Omental fat pad (tissue), 4 donors: ENCODE results near the gene NRSN2. TPM values are rescaled to one million over a fixed set of nuclear protein-coding genes. Genes with fewer than 3 reads are reported as not detected.
"Not testable (repeated sequence)": the region's sequence is repeated elsewhere in the genome, so short reads cannot be mapped to it uniquely, and the experiment has no call there.

Experiments used
- ATAC-seq: fragments of 150-250 bp; one replicate; pipeline ENCODE4 v1.9.1; 2016; ENCODE audit warnings: mild to moderate bottlenecking, moderate library complexity; ENCODE audit not compliant: low FRiP score
- DNase-seq: peaks from one replicate; pipeline ENCODE4 v3.0.0-alpha.2; 2019; ENCODE audit warnings: low spot score
- total RNA-seq, 4 donors: library from RNA; depleted of rRNA; stranded (reverse); fragments of >200 nt; gene quantifications; one replicate each; pipeline ENCODE4 v1.1.0, GENCODE V29; 2016
- TF ChIP-seq, protein P1 (sequence below), 3 donors: fragments of 450-650 bp; IDR thresholded peaks; one replicate each; pipeline ENCODE4 v1.5.1; 2016 to 2017; ENCODE audit warnings: antibody characterized with exemption in 3 of 3, mild to moderate bottlenecking in 3 of 3, moderate library complexity in 2 of 3

NRSN2 gene
- total RNA-seq, 4 donors from 2014 or later = 12.6 to 19.1 (median 15.8) TPM

DNA sequence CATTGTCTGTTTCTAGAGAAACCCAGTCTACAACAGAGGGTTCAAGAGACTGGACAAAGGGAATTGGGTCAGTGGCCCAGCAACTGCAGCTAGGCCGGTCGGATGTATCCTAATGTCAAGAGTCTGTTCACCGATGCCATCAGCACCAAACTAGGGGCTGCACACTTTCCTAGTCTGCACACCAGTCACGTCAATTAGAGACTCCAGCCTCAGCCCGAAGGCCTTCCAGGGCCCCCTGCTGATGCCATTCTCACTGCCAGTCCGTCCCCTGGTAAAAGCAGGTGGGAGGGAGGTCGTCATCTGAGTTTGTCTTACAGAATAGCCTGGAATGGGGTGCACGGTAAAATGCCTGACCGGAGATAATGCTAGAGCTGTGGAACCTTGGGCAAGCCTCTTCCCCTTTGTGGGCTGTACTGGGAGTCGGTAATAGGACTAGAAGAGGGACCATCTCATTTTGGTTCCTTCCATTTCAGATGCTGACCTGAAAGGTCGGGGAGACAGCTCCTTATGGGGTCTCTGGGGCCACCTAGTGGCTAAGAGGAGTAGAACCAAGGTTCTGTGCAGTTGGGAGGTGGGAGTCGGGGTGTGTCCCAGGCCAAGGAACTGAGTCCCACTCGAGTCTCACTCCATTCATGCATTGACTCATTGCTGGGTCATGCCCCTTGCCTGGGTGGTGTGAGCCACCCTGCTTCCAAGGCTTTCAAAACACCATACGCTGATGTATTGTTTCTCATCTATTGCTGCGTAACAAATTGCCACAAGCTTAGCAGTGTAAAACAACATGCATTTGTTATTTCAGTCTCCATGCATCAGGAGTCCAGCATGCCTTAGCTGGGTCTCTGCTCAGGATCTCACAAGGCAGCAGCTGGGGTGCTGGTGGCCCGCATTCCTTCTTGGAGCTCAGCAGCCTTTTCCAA is 16.4 kb upstream of the NRSN2 start:
- DNase-seq (no peak), ATAC-seq (peak; percentile 52)
- TF ChIP-seq, protein P1, sequence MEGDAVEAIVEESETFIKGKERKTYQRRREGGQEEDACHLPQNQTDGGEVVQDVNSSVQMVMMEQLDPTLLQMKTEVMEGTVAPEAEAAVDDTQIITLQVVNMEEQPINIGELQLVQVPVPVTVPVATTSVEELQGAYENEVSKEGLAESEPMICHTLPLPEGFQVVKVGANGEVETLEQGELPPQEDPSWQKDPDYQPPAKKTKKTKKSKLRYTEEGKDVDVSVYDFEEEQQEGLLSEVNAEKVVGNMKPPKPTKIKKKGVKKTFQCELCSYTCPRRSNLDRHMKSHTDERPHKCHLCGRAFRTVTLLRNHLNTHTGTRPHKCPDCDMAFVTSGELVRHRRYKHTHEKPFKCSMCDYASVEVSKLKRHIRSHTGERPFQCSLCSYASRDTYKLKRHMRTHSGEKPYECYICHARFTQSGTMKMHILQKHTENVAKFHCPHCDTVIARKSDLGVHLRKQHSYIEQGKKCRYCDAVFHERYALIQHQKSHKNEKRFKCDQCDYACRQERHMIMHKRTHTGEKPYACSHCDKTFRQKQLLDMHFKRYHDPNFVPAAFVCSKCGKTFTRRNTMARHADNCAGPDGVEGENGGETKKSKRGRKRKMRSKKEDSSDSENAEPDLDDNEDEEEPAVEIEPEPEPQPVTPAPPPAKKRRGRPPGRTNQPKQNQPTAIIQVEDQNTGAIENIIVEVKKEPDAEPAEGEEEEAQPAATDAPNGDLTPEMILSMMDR (IDR thresholded peaks at IDR 0.05) = peak in 2 of 3 donors; percentile 41 to 53

DNA sequence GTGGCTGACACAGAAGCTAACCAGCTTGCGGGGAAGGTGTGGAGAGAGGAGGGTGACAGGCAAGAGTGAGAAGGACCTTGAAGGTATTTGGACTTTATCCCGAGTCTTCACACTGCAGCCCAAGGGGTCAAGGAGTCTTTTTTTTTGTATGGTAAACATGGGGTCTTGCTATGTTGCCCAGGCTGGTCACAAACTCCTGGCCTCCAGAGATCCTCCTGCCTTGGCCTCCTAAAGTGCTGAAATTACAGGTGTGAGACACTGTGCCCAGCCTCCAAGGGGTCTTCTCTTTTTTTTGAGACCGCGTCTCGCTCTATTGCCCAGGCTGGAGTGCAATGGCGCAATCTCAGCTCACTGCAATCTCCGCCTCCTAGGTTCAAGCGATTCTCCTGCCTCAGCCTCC is 12.3 kb upstream of the NRSN2 start:
- ATAC-seq (no peak), DNase-seq (no peak)
- TF ChIP-seq, protein P1 (IDR thresholded peaks at IDR 0.05) = no peak

DNA sequence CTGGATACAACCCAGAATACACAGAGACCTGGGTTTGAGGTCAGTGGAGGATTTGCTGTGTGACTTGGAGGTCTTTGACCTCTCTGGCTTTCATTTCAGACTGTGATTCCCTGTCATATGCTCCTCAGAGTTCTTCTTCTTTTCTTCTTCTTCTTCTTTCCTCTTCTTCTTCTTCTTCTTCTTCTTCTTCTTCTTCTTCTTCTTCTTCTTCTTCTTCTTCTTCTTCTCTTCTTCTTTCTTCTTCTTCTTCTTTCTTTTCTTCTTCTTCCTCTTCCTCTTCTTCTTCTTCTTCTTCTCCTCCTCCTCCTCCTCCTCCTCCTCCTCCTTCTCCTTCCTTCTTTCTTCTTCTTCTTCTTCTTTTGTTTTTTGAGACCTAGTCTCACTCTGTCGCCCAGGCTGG is 10.9 kb upstream of the NRSN2 start:
- not testable (repeated sequence) for DNase-seq, ATAC-seq

DNA sequence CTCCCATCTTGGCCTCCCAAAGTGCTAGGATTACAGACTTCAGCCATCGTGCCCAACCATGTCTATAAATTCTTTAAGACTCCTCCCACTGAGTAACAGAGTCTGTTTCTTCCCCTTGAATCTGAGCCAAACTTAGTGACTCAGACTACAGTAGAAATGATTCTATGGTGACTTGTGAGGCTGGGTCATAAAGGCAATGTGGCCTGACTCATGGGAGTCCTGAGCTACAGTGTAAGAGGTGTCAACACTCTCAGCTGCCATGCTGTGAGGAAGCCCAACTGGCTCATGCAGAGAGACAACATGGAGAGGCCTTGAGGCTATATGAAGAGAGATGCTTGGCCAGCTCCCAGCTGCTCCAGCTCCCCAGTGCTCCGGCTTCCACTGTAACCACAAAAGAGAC is 5.2 kb upstream of the NRSN2 start:
- DNase-seq (no peak), ATAC-seq (peak; percentile 26)
- TF ChIP-seq, protein P1 (IDR thresholded peaks at IDR 0.05) = no peak

DNA sequence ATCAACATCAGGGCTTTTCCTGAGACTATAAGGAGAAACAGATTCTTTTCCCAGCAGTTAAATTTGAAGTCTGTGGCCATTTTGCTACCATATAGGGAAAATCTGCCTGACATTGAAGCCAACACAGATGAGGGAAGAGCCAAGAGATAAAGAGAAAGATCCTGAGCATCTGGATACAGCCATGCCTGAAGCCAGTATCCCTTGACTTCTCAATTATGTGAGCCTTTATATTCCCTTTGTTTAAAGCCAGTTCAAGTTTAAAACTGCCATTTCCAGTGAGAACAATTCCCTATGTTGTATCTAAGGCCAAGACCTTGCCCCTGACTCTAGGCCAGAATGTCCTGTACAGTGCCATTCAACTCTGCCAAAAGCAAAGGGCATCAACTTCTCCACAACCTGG is 3.8 kb upstream of the NRSN2 start:
- DNase-seq = no peak
- TF ChIP-seq, protein P1 (IDR thresholded peaks at IDR 0.05) = no peak

DNA sequence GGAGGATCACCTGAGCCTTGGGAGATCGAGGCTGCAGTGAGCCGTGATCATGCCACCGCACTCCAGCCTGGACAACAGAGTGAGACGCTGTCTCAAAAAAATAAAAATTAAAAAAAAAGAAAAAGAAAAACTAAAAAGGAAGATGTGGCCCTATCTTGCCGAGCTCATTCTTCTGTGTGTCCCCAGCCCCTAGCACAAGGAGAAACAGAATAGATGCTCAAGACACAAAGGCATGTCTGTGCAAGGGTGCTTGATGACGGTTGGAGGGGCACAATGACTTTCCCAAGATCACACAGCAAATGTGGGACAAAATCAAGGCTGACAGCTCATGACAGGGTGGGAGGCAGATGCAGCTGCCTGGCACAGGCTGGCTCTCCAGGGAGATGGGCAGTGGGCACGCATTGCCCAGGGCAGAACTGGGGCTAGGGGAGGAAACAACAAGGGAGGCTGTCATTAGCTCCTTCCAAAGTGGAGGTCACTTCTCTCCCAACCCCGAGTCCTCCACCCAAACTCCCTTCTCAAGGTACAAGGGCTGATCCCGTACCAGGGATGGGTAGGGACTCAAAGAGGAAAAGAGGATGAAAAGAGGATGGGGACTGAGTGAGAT is 775 bp upstream of the NRSN2 start:
- ATAC-seq (no peak), DNase-seq (no peak)
- TF ChIP-seq, protein P1 (IDR thresholded peaks at IDR 0.05) = no peak

More for the DNA sequence above, 3.8 kb upstream of the NRSN2 start:
- no peak for ATAC-seq

DNA sequence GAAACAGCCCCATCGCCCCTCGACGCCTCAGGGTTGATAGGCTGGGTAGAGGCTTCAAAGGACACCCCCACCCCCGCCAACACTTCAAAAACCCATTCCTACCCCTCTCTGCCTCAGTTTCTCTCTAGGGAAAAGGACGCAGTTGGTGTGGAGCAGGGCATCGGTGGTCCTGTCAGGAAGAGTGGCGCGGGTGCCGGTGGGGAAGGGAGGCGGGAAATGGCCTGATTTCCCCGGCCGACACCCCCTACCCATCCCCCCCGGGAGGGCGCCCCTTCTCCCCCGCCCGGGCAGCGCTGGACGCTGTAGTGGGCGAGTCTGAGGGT is 367 bp downstream of the NRSN2 start:
- TF ChIP-seq, protein P1 (IDR thresholded peaks at IDR 0.05) = no peak
- peak; percentile 4 for ATAC-seq
- DNase-seq = no peak
